MCF 10A (cell line): ENCODE results near the gene OTULIN. TPM values are rescaled to one million over a fixed set of nuclear protein-coding genes. Genes with fewer than 3 reads are reported as not detected.

Experiments
- BruUV-seq: library from RNA; stranded (reverse); fragments of 400-500 nt; replicated peaks from 2 replicates; lab custom pipeline; 2021; lab: Mats Ljungman, UMichigan
- CTCF ChIA-PET: fragments of 300-600 bp; sonication (Branson Sonifier 250); formaldehyde crosslinking; extraction: SDS; loops from one replicate; lab custom pipeline; 2021; ENCODE audit warnings: antibody characterized with exemption, inconsistent platforms; lab: Yijun Ruan, JAX
- POLR2A ChIA-PET: fragments of 300-600, 350-650 bp; sonication (Branson Sonifier 250); formaldehyde crosslinking; extraction: SDS; loops from one replicate; lab custom pipeline; 2020; ENCODE audit warnings: antibody characterized with exemption, inconsistent platforms; lab: Yijun Ruan, JAX
- DNase-seq: peaks from one replicate; pipeline ENCODE4 v3.0.0-alpha.2; 2018; ENCODE audit not compliant: unreplicated experiment
- H3K27ac Mint-ChIP-seq: one replicate; pipeline ENCODE4 v1.8.0; 2022; ENCODE audit warnings: mild to moderate bottlenecking, low read depth, mixed read lengths; ENCODE audit not compliant: unreplicated experiment
- H3K27me3 Mint-ChIP-seq: one replicate; pipeline ENCODE4 v1.8.0; 2022; ENCODE audit warnings: mixed read lengths; ENCODE audit not compliant: insufficient read depth, unreplicated experiment
- H3K36me3 Mint-ChIP-seq: one replicate; pipeline ENCODE4 v1.8.0; 2022; ENCODE audit warnings: mild to moderate bottlenecking, moderate library complexity, mixed read lengths; ENCODE audit not compliant: insufficient read depth, unreplicated experiment
- H3K4me1 Mint-ChIP-seq: one replicate; pipeline ENCODE4 v1.8.0; 2022; ENCODE audit warnings: mixed read lengths; ENCODE audit not compliant: insufficient read depth, unreplicated experiment
- H3K4me3 Mint-ChIP-seq: one replicate; pipeline ENCODE4 v1.8.0; 2022; ENCODE audit warnings: mild to moderate bottlenecking, moderate library complexity, mixed read lengths; ENCODE audit not compliant: unreplicated experiment
- H3K9me3 Mint-ChIP-seq: one replicate; pipeline ENCODE4 v1.8.0; 2022; ENCODE audit warnings: mixed read lengths; ENCODE audit not compliant: unreplicated experiment
- CTCF ChIP-seq: fragments of 200-600 bp; IDR thresholded peaks from one replicate; pipeline ENCODE4 v1.8.0; 2022; ENCODE audit warnings: antibody characterized with exemption, mild to moderate bottlenecking; ENCODE audit not compliant: unreplicated experiment
- intact Hi-C: fragments of 100-400 bp; cut with micrococcal nuclease; formaldehyde crosslinking; loops from 2 replicates; pipeline ENCODE4 v1.14.1; 2022
- total RNA-seq: library from RNA; stranded (reverse); gene quantifications from 2 replicates; pipeline ENCODE4 v1.2.3, GENCODE V29; 2022

OTULIN gene
- total RNA-seq, 1 experiment from 2014 or later: 34.6 TPM

GRCh38 chr5:14667290-14667689, 2.8 kb downstream of the OTULIN start:
- Mint-ChIP-seq H3K27ac (peak overlapping the region; percentile 70), H3K4me1 (peaks cover 57% of the 10 kb centered on the region), H3K36me3 (peaks cover 18% of the 10 kb centered on the region), H3K9me3 (no peaks in the 10 kb centered on the region), H3K27me3 (no peaks in the 10 kb centered on the region), H3K4me3 (no peak overlapping the region)
- no TSS peak for BruUV-seq
- intact Hi-C loops: no loop called here
- CTCF ChIA-PET: interaction anchor here (0.6 to 2.7 kb wide), 6 partner anchors 9 to 483 kb away, joined by 3 to 11 read pairs (median 4); no protein-coding TSS in a partner anchor
- no peak for DNase-seq
- POLR2A ChIA-PET: interaction anchor here (0.6 to 3.0 kb wide), 5 partner anchors 8 to 351 kb away, joined by 3 to 23 read pairs (median 4); no protein-coding TSS in a partner anchor
- TF ChIP-seq CTCF: no peak

- H3K9me3 Mint-ChIP-seq: no peaks in the 10 kb centered on the region
- no peak overlapping the region for H3K4me3 Mint-ChIP-seq
- ChIA-PET CTCF (interaction anchor here (0.6 to 2.7 kb wide), 4 partner anchors 9 to 275 kb away, joined by 4 to 11 read pairs (median 6); no protein-coding TSS in a partner anchor), POLR2A (interaction anchor here (0.6 to 3.0 kb wide), 5 partner anchors 8 to 351 kb away, joined by 3 to 23 read pairs (median 4); no protein-coding TSS in a partner anchor)
- peak overlapping the region; percentile 70 for H3K27ac Mint-ChIP-seq
- peaks cover 62% of the 10 kb centered on the region for H3K4me1 Mint-ChIP-seq
- peaks cover 18% of the 10 kb centered on the region for H3K36me3 Mint-ChIP-seq
- no TSS peak for BruUV-seq
- H3K27me3 Mint-ChIP-seq: no peaks in the 10 kb centered on the region
- intact Hi-C loops: no loop called here
- DNase-seq: no peak
- no peak for TF ChIP-seq CTCF
Measured at GRCh38 chr5:14667770-14668169, 3.3 kb downstream of the OTULIN start.

- TF ChIP-seq CTCF: no peak
- peak overlapping the region; percentile 70 for H3K27ac Mint-ChIP-seq
- peaks cover 64% of the 10 kb centered on the region for H3K4me1 Mint-ChIP-seq
- CTCF ChIA-PET: interaction anchor here (0.6 to 2.7 kb wide), 3 partner anchors 8 to 275 kb away, joined by 4 to 11 read pairs (median 4); no protein-coding TSS in a partner anchor
- H3K36me3 Mint-ChIP-seq: peaks cover 18% of the 10 kb centered on the region
- no peaks in the 10 kb centered on the region for H3K9me3 Mint-ChIP-seq
- intact Hi-C loops: no loop called here
- no peaks in the 10 kb centered on the region for H3K27me3 Mint-ChIP-seq
- H3K4me3 Mint-ChIP-seq: no peak overlapping the region
- POLR2A ChIA-PET: interaction anchor here (0.6 to 3.0 kb wide), 6 partner anchors 7 to 352 kb away, joined by 3 to 23 read pairs (median 4); no protein-coding TSS in a partner anchor
- DNase-seq: no peak
- BruUV-seq: no TSS peak
Measured at GRCh38 chr5:14668181-14668591, 3.7 kb downstream of the OTULIN start.

- Mint-ChIP-seq H3K36me3 (peaks cover 17% of the 10 kb centered on the region), H3K4me1 (peaks cover 67% of the 10 kb centered on the region), H3K27ac (peak overlapping the region; percentile 31), H3K9me3 (no peaks in the 10 kb centered on the region), H3K27me3 (no peaks in the 10 kb centered on the region), H3K4me3 (no peak overlapping the region)
- POLR2A ChIA-PET: interaction anchor here (0.6 to 2.7 kb wide), 4 partner anchors 8 to 24 kb away, joined by 3 to 14 read pairs (median 3); no protein-coding TSS in a partner anchor
- CTCF ChIA-PET: interaction anchor here (0.5 to 4.5 kb wide), 2 partner anchors 15 to 487 kb away, joined by 3 to 33 read pairs; no protein-coding TSS in a partner anchor
- no peak for DNase-seq
- intact Hi-C loops: no loop called here
- no TSS peak for BruUV-seq
- TF ChIP-seq CTCF: no peak
Measured at GRCh38 chr5:14669415-14669814, 4.9 kb downstream of the OTULIN start.
